SJCRH30 (cell line): Measurements from ENCODE around the gene SSR1. TPM values are rescaled to one million over a fixed set of nuclear protein-coding genes. Genes with fewer than 3 reads are reported as not detected.

Source experiments
- DNase-seq, 2 experiments: peaks; one replicate each; pipeline ENCODE4 v3.0.0-alpha.2; 2015 to 2020
- H3K27ac ChIP-seq: fragments of 250-450 bp; sonication (Bioruptor Pico); 2 replicates; pipeline ENCODE4 v1.5.1; 2020; ENCODE audit warnings: mild to moderate bottlenecking, moderate library complexity
- H3K27me3 ChIP-seq: fragments of 250-450 bp; sonication (Bioruptor Pico); 2 replicates; pipeline ENCODE4 v1.5.1; 2020; ENCODE audit warnings: mild to moderate bottlenecking, moderate library complexity
- H3K36me3 ChIP-seq: fragments of 250-450 bp; sonication (Bioruptor Pico); 2 replicates; pipeline ENCODE4 v1.5.1; 2020; ENCODE audit warnings: mild to moderate bottlenecking, moderate library complexity
- H3K4me1 ChIP-seq: fragments of 250-450 bp; sonication (Bioruptor Pico); 2 replicates; pipeline ENCODE4 v1.5.1; 2020; ENCODE audit warnings: mild to moderate bottlenecking, moderate library complexity
- H3K4me3 ChIP-seq: fragments of 250-450 bp; sonication (Bioruptor Pico); 2 replicates; pipeline ENCODE4 v1.5.1; 2020; ENCODE audit warnings: mild to moderate bottlenecking, moderate library complexity
- H3K9me3 ChIP-seq: fragments of 250-450 bp; sonication (Bioruptor Pico); replicated peaks from 2 replicates; pipeline ENCODE4 v1.5.1; 2020; ENCODE audit warnings: mild to moderate bottlenecking, moderate library complexity
- total RNA-seq: library from RNA; depleted of rRNA; stranded (reverse); fragments of >200 nt; shearing (Covaris generic); gene quantifications from 2 replicates; pipeline ENCODE4 v1.2.3, GENCODE V29; 2014

Gene SSR1
- total RNA-seq, 1 experiment from 2014 or later: 52.1 TPM

- no peaks in the 10 kb centered on the region for H3K4me1 ChIP-seq
- no peaks in the 10 kb centered on the region for H3K36me3 ChIP-seq
- peak; percentile 41 to 52 for DNase-seq
- no peaks in the 10 kb centered on the region for H3K27me3 ChIP-seq
- peak overlapping the region; percentile 64 for H3K4me3 ChIP-seq
- H3K27ac ChIP-seq: peak overlapping the region; percentile 8; the same call in 1 of the 2 replicates
- no peaks in the 10 kb centered on the region for H3K9me3 ChIP-seq
These were observed 51.0 kb downstream of the SSR1 start for GRCh38 chr6:7261852-7262461.

DNA sequence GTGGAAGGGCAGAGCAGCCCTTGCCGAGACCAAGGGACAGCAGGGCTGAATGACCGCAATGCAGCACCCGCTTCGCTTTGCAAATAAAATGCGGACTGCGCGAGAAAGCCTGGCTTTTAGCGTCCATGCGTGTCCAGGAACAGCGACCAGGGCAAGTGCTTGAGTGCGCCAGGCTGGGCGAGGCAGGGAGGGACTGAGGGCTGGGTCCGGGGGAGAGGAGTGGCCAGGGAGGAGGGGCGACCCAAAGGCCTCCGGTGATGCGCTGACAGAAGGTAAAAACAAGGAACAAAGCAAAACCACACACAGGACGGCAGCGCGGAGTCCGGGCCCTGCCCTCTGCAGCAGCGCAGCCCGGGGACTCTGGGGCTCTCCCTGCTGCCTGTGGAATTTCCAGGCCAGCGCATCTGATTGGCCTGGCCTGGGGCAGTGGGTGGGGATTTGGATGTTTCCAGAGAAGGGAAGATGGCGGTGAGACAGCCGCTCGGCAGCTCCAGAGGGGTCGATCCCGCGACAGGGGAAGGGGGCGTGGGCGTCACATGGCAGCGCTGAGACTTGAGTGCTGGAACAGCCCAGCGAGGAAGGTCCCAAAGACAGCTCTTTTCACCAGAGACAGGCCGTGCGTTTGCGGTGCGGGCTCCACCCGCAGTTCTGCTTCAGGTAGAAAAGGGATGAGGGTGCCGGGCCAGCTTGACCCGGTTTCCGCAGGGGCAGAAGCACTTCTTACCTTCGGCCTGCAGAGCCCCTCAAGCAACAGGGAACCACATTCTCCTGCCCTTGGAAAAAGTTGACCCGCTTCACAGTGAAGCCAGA lies 51.8 kb downstream of the SSR1 start:
- peak overlapping the region; percentile 64 for H3K4me3 ChIP-seq
- DNase-seq: peak; percentile 83 to 86
- H3K27ac ChIP-seq: peak overlapping the region; percentile 8; the same call in 1 of the 2 replicates
- H3K9me3 ChIP-seq: no peaks in the 10 kb centered on the region
- H3K27me3 ChIP-seq: no peaks in the 10 kb centered on the region
- no peaks in the 10 kb centered on the region for H3K4me1 ChIP-seq
- no peaks in the 10 kb centered on the region for H3K36me3 ChIP-seq

GRCh38 chr6:7260291-7261031 lies 52.5 kb downstream of the SSR1 start:
- H3K27me3 ChIP-seq: no peaks in the 10 kb centered on the region
- no peaks in the 10 kb centered on the region for H3K4me1 ChIP-seq
- H3K36me3 ChIP-seq: no peaks in the 10 kb centered on the region
- H3K9me3 ChIP-seq: no peaks in the 10 kb centered on the region
- peak overlapping the region; percentile 8; the same call in 1 of the 2 replicates for H3K27ac ChIP-seq
- H3K4me3 ChIP-seq: peak overlapping the region; percentile 64
- DNase-seq: no peak

DNA sequence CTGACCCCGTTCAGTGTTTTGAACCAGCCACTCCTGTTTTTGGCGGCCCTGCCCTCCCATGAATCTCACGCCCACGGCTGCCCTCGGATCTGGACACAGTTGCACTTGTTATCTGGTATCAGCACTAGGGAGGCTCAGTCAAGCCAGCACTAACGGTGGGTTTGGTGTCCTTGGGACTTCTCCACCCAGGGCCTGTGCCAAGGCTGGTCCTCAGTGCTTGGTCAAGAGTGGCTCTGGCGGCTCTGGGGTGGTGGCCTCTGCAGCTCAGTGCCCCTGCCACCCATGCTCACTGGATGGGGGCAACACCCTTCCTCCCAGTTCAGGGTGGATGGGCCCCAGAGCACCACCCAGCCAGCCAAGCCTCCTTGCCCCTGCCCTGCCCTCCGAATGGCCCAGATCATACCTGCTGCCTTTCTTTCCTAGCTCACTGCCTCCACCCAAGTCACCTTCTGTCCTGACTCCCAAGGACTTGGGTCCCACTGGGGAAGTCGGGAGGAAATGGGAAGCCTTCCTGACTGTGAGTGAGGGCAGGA lies 54.7 kb downstream of the SSR1 start:
- Histone ChIP-seq H3K9me3 (no peaks in the 10 kb centered on the region), H3K4me3 (no peak overlapping the region), H3K36me3 (no peaks in the 10 kb centered on the region), H3K27ac (no peak overlapping the region), H3K4me1 (no peaks in the 10 kb centered on the region), H3K27me3 (no peaks in the 10 kb centered on the region)
- DNase-seq: no peak

DNA sequence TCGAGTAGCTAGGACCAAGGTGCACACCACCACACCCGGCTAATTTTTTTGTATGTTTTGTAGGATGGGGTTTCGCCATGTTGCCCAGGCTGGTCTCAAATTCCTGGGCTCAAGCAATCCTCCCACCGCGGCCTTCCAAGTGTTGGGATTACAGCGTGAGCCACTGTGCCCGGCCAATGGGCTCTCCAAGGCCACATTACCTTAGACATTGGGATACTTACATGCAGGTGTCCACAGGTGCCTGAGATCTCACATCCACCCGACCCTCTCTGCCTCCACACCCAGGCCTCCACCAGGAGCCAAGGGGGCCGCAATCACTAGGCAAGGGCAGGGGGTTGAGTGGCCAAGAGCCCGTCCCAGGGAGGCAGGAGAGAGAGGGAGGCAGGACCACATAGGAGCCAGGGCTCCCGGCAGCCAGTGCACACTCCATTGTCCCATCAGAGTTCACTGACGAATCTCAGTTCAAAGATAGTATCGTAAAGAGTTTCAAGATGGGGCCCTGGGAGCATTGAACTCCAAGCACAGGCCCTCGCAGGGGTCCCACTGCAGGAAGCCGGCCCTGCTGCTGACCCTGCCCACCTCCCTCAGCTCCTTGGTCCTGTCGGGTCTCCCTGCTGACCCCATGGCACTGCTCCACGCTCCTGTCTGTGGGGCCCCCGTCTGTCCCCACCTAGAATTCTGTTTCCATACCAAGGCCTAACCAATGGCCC lies 55.3 kb downstream of the SSR1 start:
- Histone ChIP-seq H3K27ac (no peak overlapping the region), H3K36me3 (no peaks in the 10 kb centered on the region), H3K4me1 (no peaks in the 10 kb centered on the region), H3K4me3 (no peak overlapping the region), H3K9me3 (no peaks in the 10 kb centered on the region), H3K27me3 (no peaks in the 10 kb centered on the region)
- no peak for DNase-seq

GRCh38 chr6:7256785-7257184 lies 56.2 kb downstream of the SSR1 start:
- H3K27ac ChIP-seq: no peak overlapping the region
- no peaks in the 10 kb centered on the region for H3K27me3 ChIP-seq
- DNase-seq: no peak

GRCh38 chr6:7255918-7256317 lies 57.1 kb downstream of the SSR1 start:
- H3K9me3 ChIP-seq: no peaks in the 10 kb centered on the region

More at GRCh38 chr6:7256785-7257184, 56.2 kb downstream of the SSR1 start:
- Histone ChIP-seq H3K36me3 (no peaks in the 10 kb centered on the region), H3K9me3 (no peaks in the 10 kb centered on the region), H3K4me3 (no peak overlapping the region), H3K4me1 (no peaks in the 10 kb centered on the region)

DNA sequence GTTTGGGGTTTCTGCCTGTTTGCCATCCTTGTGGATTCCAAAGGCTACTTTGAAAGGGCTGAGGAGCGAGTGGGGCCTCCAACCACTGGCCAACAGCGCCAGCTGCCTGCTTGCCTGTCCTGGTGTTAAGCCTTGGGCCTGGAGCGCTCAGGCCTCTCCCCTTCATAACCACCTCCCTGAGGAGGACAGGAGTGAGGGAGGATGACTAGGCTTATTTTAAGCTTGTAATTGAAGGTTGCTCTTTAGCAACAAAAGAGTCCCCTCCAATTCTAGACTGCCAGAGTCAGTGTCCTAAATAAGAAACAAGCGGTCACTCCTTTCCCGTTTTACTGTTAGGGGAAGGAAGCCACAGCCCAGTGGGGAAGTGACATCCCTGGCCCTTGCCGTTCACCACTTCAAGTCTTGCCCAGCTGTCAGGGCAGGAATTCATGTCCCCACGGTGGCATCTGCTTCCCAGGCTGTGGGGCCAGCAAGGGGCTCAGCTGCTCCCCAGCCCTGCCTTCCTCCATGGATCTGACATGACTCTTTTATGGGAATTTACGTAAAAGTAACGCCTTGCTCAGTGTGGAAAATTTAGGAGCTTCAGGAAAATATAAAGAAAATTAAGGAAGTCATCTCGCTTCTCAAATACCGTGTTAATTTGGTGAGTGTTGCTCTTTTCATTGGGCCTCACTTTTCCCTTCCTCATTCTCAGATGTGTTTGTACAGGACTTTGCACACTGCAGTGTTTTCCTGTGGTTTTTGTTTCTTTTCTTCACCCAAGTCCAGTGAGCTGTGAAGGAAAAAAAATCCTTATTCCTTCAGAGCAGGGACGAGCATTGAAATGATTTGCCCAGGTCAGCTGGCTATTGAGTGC lies 57.8 kb downstream of the SSR1 start:
- DNase-seq: no peak
- H3K36me3 ChIP-seq: no peaks in the 10 kb centered on the region
- H3K9me3 ChIP-seq: no peaks in the 10 kb centered on the region
- no peak overlapping the region for H3K4me3 ChIP-seq
- H3K4me1 ChIP-seq: no peaks in the 10 kb centered on the region
- H3K27me3 ChIP-seq: no peaks in the 10 kb centered on the region
- H3K27ac ChIP-seq: no peak overlapping the region

More at GRCh38 chr6:7255918-7256317, 57.1 kb downstream of the SSR1 start:
- Histone ChIP-seq H3K4me3 (no peak overlapping the region), H3K36me3 (no peaks in the 10 kb centered on the region), H3K27me3 (no peaks in the 10 kb centered on the region), H3K4me1 (no peaks in the 10 kb centered on the region), H3K27ac (no peak overlapping the region)
- no peak for DNase-seq

DNA sequence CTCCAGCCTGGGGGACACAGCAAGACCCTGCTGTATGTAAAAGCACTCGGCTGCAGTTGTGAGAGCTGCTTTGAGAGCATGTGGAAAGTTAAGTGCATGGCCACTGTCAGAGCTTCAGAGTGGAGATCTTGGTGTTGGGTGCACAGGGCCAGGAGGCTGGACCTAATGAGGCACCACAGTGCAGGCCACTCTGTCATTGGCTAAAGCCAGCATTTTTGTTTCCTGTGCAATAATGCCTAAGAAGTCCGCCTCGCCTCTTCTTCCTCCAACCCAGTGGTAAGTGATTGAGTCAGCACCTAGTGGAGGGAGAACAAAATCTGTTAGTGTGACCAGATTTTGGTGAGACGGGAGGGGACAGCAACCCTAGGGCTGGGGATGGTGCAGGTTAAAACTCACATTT lies 60.6 kb downstream of the SSR1 start:
- no peak for DNase-seq
- no peaks in the 10 kb centered on the region for H3K27me3 ChIP-seq
- no peak overlapping the region for H3K27ac ChIP-seq
- H3K4me3 ChIP-seq: no peak overlapping the region
- H3K4me1 ChIP-seq: no peaks in the 10 kb centered on the region
- H3K36me3 ChIP-seq: no peaks in the 10 kb centered on the region
- H3K9me3 ChIP-seq: no peaks in the 10 kb centered on the region

DNA sequence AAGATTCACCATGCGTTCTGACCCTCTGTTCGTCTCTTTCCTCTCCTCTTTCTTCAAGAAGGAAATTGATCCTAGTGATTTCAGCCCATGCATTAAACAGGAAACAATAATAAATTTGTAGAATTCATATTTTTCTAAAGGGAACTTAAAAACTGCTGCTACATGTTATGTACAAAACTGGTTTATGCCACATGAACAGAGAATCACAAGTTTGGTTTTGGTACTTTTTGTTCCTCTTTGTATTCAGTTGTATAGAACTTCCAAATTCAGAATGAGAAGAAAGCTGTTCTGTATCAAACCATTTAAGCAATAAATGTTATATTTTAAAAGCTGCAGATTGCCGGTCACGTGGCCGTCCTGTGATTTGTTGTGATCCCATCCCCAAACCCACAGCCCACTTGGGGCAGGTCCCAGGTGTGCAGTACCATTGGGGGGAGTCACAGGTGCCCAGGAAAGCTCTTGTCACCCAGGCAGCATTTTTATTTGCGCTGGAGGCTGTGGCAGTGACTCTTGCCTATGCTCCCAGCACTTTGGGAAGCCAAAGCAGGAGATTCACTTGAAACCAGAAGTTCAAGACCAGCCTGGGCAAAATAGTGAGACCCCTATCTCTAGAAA lies 61.2 kb downstream of the SSR1 start:
- no peaks in the 10 kb centered on the region for H3K36me3 ChIP-seq
- H3K27me3 ChIP-seq: no peaks in the 10 kb centered on the region
- no peaks in the 10 kb centered on the region for H3K4me1 ChIP-seq
- H3K9me3 ChIP-seq: no peaks in the 10 kb centered on the region
- DNase-seq: no peak
- no peak overlapping the region for H3K27ac ChIP-seq
- H3K4me3 ChIP-seq: no peak overlapping the region

- no peaks in the 10 kb centered on the region for H3K9me3 ChIP-seq
- H3K36me3 ChIP-seq: no peaks in the 10 kb centered on the region
- no peaks in the 10 kb centered on the region for H3K4me1 ChIP-seq
- no peaks in the 10 kb centered on the region for H3K27me3 ChIP-seq
- DNase-seq: no peak
- H3K27ac ChIP-seq: no peak overlapping the region
- no peak overlapping the region for H3K4me3 ChIP-seq
These were observed 62.2 kb downstream of the SSR1 start for GRCh38 chr6:7250812-7251211.

- DNase-seq: no peak
- Histone ChIP-seq H3K4me1 (no peaks in the 10 kb centered on the region), H3K27ac (no peak overlapping the region), H3K9me3 (no peaks in the 10 kb centered on the region), H3K27me3 (no peaks in the 10 kb centered on the region), H3K36me3 (no peaks in the 10 kb centered on the region), H3K4me3 (no peak overlapping the region)
These were observed 62.9 kb downstream of the SSR1 start for GRCh38 chr6:7249946-7250643.

- H3K27me3 ChIP-seq: no peaks in the 10 kb centered on the region
- no peaks in the 10 kb centered on the region for H3K4me1 ChIP-seq
- no peaks in the 10 kb centered on the region for H3K36me3 ChIP-seq
- no peak overlapping the region for H3K4me3 ChIP-seq
- H3K9me3 ChIP-seq: no peaks in the 10 kb centered on the region
- H3K27ac ChIP-seq: no peak overlapping the region
- no peak for DNase-seq
These were observed 63.6 kb downstream of the SSR1 start for GRCh38 chr6:7249391-7249790.
